CD4-positive, alpha-beta T cell (primary cell): ENCODE results near the gene EEF1A2. TPM values are rescaled to one million over a fixed set of nuclear protein-coding genes. Genes with fewer than 3 reads are reported as not detected.

Experiments
- ATAC-seq: fragments of 200-7000 bp; cut with Tn5 transposase; one replicate; pipeline ENCODE4 v1.10.0; 2022; ENCODE audit warnings: mild to moderate bottlenecking; ENCODE audit not compliant: poor library complexity
- CTCF ChIA-PET: fragments of 350-600 bp; sonication (Branson Sonifier 250); formaldehyde crosslinking; loops from one replicate; lab custom pipeline; 2021; ENCODE audit warnings: antibody characterized with exemption, inconsistent platforms; lab: Charles Lee
- POLR2A ChIA-PET: fragments of 350-600 bp; sonication (Branson Sonifier 250); formaldehyde crosslinking; loops from one replicate; lab custom pipeline; 2021; ENCODE audit warnings: antibody characterized with exemption, inconsistent platforms; lab: Charles Lee
- DNase-seq, 14 experiments: peaks; one replicate each; pipeline ENCODE4 v3.0.0-alpha.2; 2013 to 2020; ENCODE audit warnings: mixed read lengths in 2 of 14
- H3K27ac ChIP-seq, 2 donors: one replicate each; pipeline versions ENCODE4 v1.5.1 to v1.7.0; 2013; ENCODE audit warnings: low read length in 2 of 2, low read depth in 1 of 2, mild to moderate bottlenecking in 1 of 2
- H3K27me3 ChIP-seq, 2 experiments: 1 replicate in 1 of 2; 2 replicates in 1 of 2; pipeline versions ENCODE4 v1.6.1 to v1.7.0; 2013; ENCODE audit warnings: low read length in 2 of 2, control low read depth in 1 of 2, mild to moderate bottlenecking in 1 of 2, moderate library complexity in 1 of 2; ENCODE audit not compliant: insufficient read depth in 2 of 2, control insufficient read depth in 1 of 2
- H3K36me3 ChIP-seq: one replicate; pipeline ENCODE4 v1.6.1; 2013; ENCODE audit warnings: low read length, control low read depth; ENCODE audit not compliant: insufficient read depth
- H3K4me1 ChIP-seq: one replicate; pipeline ENCODE4 v1.6.1; 2013; ENCODE audit warnings: low read length, control low read depth; ENCODE audit not compliant: insufficient read depth
- H3K4me3 ChIP-seq: one replicate; pipeline ENCODE4 v1.5.1; 2013; ENCODE audit warnings: mild to moderate bottlenecking, low read length, moderate library complexity
- H3K9me3 ChIP-seq, 2 experiments: 1 replicate in 1 of 2; 2 replicates in 1 of 2; pipeline versions ENCODE4 v1.6.1 to v1.7.0; 2013; ENCODE audit warnings: low read length in 2 of 2, mild to moderate bottlenecking in 2 of 2, control low read depth in 1 of 2, moderate library complexity in 1 of 2; ENCODE audit not compliant: control insufficient read depth in 1 of 2, insufficient read depth in 1 of 2
- H3K27ac Mint-ChIP-seq: one replicate; pipeline ENCODE4 v1.8.0; 2020; ENCODE audit warnings: mixed read lengths
- H3K27me3 Mint-ChIP-seq: one replicate; pipeline ENCODE4 v1.8.0; 2021; ENCODE audit warnings: mixed read lengths
- H3K36me3 Mint-ChIP-seq: one replicate; pipeline ENCODE4 v1.8.0; 2021; ENCODE audit warnings: low read depth, mixed read lengths
- H3K4me1 Mint-ChIP-seq: one replicate; pipeline ENCODE4 v1.8.0; 2021; ENCODE audit warnings: low read depth, mixed read lengths
- H3K4me3 Mint-ChIP-seq: one replicate; pipeline ENCODE4 v1.8.0; 2020; ENCODE audit warnings: mild to moderate bottlenecking, mixed read lengths
- H3K9me3 Mint-ChIP-seq: one replicate; pipeline ENCODE4 v1.8.0; 2020; ENCODE audit warnings: mixed read lengths
- CTCF ChIP-seq: fragments of 200-600 bp; IDR thresholded peaks from one replicate; pipeline ENCODE4 v1.8.0; 2022; ENCODE audit warnings: antibody characterized with exemption, mild to moderate bottlenecking
- intact Hi-C, 2 experiments: fragments of 100-400 bp; cut with DNase I in 1 of 2; cut with micrococcal nuclease in 1 of 2; formaldehyde crosslinking; loops; one replicate each; pipeline versions ENCODE4 v1.15.1 to v1.9.0; 2023 to 2025; cut with DNase I, micrococcal nuclease
- total RNA-seq, 174 experiments: library from RNA in 2 of 174; stranded (reverse) in 2 of 174; gene quantifications; one replicate each; pipeline ENCODE4 v1.2.3 and lab custom pipeline; 2021 to 2026

EEF1A2 gene
- total RNA-seq, 2 experiments from 2014 or later = 0.92 to 1.1 TPM

GRCh38 chr20:63473555-63474449 lies 25.1 kb downstream of the EEF1A2 start:
- H3K36me3 ChIP-seq = no peaks in the 10 kb centered on the region
- no peaks in the 10 kb centered on the region for H3K9me3 Mint-ChIP-seq
- H3K4me1 ChIP-seq = peaks cover 12% of the 10 kb centered on the region
- ATAC-seq (no peak), DNase-seq (no peak)
- H3K27me3 Mint-ChIP-seq = peaks cover 45% of the 10 kb centered on the region
- H3K27ac ChIP-seq = no peak overlapping the region
- no peak overlapping the region for H3K4me3 ChIP-seq
- H3K27ac Mint-ChIP-seq = no peak overlapping the region
- no peak overlapping the region for H3K4me3 Mint-ChIP-seq
- intact Hi-C loops = no loop called here
- no peak for TF ChIP-seq CTCF
- POLR2A ChIA-PET = no interaction called here
- H3K4me1 Mint-ChIP-seq = no peaks in the 10 kb centered on the region
- H3K36me3 Mint-ChIP-seq = no peaks in the 10 kb centered on the region
- peaks cover 0 to 28% of the 10 kb centered on the region in 2 experiments for H3K9me3 ChIP-seq
- CTCF ChIA-PET = no interaction called here
- peaks cover 50 to 72% of the 10 kb centered on the region in 2 experiments for H3K27me3 ChIP-seq

- no peaks in the 10 kb centered on the region for H3K36me3 Mint-ChIP-seq
Observed at GRCh38 chr20:63472862-63473390, 26.0 kb downstream of the EEF1A2 start.

More at GRCh38 chr20:63472862-63473390, 26.0 kb downstream of the EEF1A2 start:
- CTCF ChIA-PET = no interaction called here
- peaks cover 12% of the 10 kb centered on the region for H3K4me1 ChIP-seq
- no peaks in the 10 kb centered on the region for H3K4me1 Mint-ChIP-seq
- no peaks in the 10 kb centered on the region for H3K9me3 Mint-ChIP-seq
- intact Hi-C loops = no loop called here
- ATAC-seq (no peak), DNase-seq (no peak)
- H3K27ac ChIP-seq = no peak overlapping the region
- H3K27ac Mint-ChIP-seq = no peak overlapping the region
- POLR2A ChIA-PET = no interaction called here
- H3K4me3 ChIP-seq = no peak overlapping the region
- peaks cover 0 to 23% of the 10 kb centered on the region in 2 experiments for H3K9me3 ChIP-seq
- H3K4me3 Mint-ChIP-seq = no peak overlapping the region
- peaks cover 50 to 72% of the 10 kb centered on the region in 2 experiments for H3K27me3 ChIP-seq
- H3K36me3 ChIP-seq = no peaks in the 10 kb centered on the region
- no peak for TF ChIP-seq CTCF
- peaks cover 44% of the 10 kb centered on the region for H3K27me3 Mint-ChIP-seq
